ENCODE measurements around the gene MYO1D.

MYO1D gene

GRCh38 chr17:32450379-32450778, 426.5 kb downstream of the MYO1D start:
- in situ Hi-C loops (cut with MboI; ENCODE audit: low sequenced_read_pairs) = loop anchor here (25.0 kb wide), 2 partner anchors 162 to 312 kb away; no protein-coding TSS in a partner anchor

GRCh38 chr17:32449963-32450362, 427.0 kb downstream of the MYO1D start:
- in situ Hi-C loops (cut with MboI; ENCODE audit: low sequenced_read_pairs) = loop anchor here (25.0 kb wide), 2 partner anchors 162 to 312 kb away; no protein-coding TSS in a partner anchor

- in situ Hi-C loops (cut with MboI; ENCODE audit: low sequenced_read_pairs) = no loop called here
Measured at GRCh38 chr17:32446949-32447348, 430.0 kb downstream of the MYO1D start.

- in situ Hi-C loops (cut with MboI; ENCODE audit: low sequenced_read_pairs) = no loop called here
Measured at GRCh38 chr17:32445971-32446370, 431.0 kb downstream of the MYO1D start.

GRCh38 chr17:32445497-32445896, 431.4 kb downstream of the MYO1D start:
- in situ Hi-C loops (cut with MboI; ENCODE audit: low sequenced_read_pairs) = no loop called here

- in situ Hi-C loops (cut with MboI; ENCODE audit: low sequenced_read_pairs) = no loop called here
Measured at GRCh38 chr17:32445074-32445415, 431.9 kb downstream of the MYO1D start.

- in situ Hi-C loops (cut with MboI; ENCODE audit: low sequenced_read_pairs) = no loop called here
Measured at GRCh38 chr17:32444301-32445073, 432.4 kb downstream of the MYO1D start, which contains the start of gene PSMD11. Gene PSMD11 (plus strand): TSS chr17:32444510. CDS start chr17:32444524, 14 bp downstream.

GRCh38 chr17:32443827-32444300, 433.1 kb downstream of the MYO1D start:
- in situ Hi-C loops (cut with MboI; ENCODE audit: low sequenced_read_pairs) = no loop called here

Measured in HL-60/S4 treated with phorbol 12-myristate 13-acetate at 8.2 ng/mL for 4 days and 3 days (cell line).